Hypothalamus (tissue), 51 donors: Measurements from ENCODE around the gene SIK3.
"Not testable (repeated sequence)": the region's sequence is repeated elsewhere in the genome, so short reads cannot be mapped to it uniquely, and the experiment has no call there.

Source experiments
- DNase-seq, 51 donors: peaks; one replicate each; lab custom pipeline; 2025; lab: John Stamatoyannopoulos, UW

The SIK3 gene

DNA sequence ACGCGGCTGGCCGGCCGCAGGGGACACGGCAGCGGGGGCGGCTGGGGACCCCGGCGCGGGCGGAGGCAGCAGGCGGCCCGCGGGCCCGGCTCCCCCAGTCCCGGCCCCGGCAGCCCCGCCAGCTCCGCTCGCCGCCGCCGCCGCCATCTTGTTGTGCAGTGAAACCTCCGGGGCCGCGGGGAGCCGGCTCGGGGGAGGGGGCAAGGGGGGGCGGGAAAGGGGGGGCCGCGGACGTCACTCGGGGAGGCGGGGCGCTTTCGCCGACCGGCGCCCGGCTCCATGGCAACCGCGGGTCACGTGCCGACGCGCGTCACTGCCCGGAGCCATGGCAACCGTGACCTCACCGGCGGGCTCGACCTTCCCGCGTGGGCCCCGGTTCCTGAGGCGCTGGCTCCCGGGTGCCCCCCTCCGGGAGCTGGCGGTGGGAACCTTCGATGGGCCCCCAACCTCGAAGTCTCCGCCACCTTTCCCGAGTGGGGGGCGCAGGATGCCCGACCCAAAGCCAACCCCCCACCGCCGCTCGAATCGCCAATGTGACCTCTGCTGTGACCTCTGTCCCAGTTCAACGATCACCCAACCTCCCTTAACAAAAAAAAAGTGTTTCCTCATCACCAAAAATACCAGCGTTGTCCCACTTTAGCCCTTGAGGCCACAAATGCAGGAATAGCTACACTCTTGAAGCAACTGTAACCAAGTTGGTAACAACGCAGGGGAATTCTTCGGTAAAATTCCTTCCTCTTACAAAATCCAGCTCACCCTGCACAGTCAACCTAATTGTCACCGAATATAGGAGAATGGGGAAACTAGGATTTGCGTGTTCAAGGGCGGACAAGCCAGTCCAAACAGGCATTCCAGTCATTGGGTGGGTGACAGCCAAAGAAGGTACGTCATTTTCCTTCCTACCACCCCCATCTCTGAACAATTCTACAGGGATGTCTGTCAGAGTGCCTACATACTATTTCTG, at the start of gene SIK3:
TSS of gene SIK3 (minus strand) at position 160 of the 964 bp plus-strand sequence. CDS start at position 147, 13 bp downstream.
- DNase-seq: peak in 50 of 51 donors; percentile 75 to 99 (median 93)

DNA sequence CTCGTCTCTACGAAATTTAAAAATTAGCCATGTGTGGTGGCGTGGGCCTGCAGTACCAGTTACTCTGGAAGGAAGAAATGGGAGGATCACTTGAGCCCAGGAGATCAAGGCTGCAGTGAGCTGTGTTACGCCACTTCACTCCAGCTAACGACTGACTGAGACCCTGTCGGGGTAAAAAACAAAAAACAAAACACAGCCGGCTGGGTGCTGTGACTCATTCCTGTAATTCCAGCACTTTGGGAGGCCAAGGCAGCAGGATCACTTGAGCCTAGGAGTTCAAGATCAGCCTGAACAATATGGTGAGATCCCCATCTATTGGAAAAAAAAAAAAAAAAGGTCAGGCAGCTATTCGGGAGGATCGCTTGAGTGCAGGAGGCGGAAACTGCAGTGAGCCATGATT, 48.3 kb upstream of the SIK3 start:
- no peak for DNase-seq

DNA sequence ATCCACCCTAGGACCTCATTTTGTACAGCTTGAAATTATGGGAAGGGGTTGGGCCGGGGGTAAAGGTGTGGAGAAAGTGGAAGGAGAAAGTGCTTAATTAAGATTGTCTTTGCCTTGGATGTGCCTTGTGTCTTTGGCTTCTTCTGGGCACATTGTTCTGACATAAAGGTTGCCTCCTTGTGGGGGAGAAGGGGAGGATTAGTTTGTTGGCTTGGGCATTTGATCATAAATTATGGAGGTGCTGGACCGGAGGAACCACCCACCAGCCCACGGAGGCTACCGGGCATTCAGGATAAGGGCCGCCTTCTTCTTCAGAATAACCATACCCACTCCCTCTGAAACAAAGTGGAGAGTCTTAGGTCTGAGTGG, 47.1 kb upstream of the SIK3 start:
- DNase-seq: no peak

DNA sequence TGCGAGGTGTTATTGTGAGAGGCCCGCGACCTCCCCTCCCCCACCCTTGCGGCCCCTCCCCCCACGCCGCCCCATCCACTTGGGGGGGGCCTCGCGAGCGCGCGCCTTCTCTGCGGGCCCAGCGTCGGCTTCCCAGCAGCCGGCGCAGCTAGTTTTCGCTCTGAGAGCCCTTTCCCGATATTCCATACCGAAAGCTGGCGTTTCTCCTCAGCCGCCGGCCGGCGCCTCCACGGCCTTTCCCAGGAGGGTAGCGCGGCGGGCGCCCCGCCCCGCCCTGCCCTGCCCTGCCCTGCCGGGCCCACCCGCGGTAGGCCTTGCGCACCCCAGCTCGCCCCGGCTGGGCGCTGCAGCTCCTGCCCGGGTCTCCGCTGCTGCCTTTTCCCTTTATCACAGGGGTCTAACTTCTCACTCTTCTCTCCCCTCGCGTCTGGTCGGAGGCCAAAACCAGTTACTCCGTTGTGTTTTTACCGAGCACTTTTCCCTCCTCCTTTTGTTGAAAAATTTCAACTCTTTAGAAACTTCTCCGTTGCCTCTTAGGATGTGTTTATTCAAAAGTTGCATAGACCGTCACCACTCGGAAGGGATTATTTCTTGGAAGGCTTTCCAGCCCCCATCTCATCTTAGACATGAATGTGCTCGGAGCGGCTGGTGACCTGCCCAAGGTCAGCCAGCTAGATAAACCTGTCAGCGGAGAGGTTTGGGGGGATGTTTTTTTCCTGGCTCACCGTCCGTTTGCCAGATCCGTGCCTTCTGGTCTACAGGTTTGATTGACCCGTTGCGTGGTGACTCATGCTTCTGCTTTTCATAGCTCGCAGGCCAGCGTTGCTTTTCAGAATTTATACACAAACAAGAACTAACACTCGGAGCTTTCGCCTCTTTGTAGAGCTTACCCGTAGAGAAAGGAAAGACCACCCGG, 46.5 kb upstream of the SIK3 start:
- DNase-seq: peak in 25 of 51 donors; percentile 7 to 84 (median 47)

DNA sequence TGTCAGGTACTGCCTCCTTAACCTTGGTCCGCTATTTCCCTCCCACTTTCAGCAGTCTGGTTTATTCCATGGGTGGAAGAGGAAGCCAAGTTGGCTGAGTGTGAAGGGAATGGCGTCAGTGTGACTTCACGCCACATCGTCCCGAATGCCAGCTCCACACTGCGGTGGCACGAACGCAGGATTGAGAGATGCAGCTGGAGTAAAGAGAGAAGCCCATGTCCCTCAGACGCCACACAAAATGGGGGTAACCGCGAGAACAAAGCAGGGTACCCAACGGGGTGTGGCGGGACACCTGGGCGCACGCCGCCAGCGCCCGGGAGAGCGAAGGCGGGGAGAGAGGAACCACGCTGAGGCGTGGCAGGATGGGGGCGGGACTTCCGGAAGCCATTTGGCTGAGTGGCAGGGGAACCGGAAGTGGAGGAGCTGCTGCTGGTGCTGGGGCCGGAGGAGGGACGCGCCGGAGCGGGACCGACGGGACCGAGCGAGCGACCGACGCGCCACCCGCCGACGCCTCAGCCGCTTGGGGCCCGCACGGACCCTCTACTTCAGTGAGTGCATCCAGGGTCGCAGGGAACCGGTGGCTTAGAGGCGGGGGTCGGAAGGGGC, 45.7 kb upstream of the SIK3 start, which contains the start of gene PAFAH1B2:
TSS of gene PAFAH1B2 (plus strand) at position 417 of the 606 bp plus-strand sequence. CDS start 8,161 bp downstream, outside the sequence.
- DNase-seq: peak; percentile 45 to 96 (median 88)

DNA sequence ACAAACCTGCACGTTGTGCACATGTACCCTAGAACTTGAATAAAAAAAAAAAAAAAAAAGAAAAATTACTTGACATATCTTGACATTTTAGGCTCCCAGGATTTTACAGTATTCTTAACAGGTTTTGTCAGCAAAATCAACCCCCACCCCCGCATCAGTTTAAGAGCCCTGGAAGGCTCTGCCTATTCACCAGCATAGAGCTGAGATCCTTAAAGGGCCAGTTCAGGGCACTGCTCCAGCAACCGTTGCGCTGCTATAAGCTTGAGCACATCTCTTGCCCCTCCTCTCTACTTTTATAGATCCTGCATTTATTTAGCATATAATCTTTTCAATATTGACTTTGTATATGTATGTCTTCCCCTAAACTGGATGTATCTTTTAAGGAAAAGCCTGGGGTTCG, 45.2 kb upstream of the SIK3 start:
- peak in 15 of 51 donors; percentile 3 to 77 (median 16) for DNase-seq

DNA sequence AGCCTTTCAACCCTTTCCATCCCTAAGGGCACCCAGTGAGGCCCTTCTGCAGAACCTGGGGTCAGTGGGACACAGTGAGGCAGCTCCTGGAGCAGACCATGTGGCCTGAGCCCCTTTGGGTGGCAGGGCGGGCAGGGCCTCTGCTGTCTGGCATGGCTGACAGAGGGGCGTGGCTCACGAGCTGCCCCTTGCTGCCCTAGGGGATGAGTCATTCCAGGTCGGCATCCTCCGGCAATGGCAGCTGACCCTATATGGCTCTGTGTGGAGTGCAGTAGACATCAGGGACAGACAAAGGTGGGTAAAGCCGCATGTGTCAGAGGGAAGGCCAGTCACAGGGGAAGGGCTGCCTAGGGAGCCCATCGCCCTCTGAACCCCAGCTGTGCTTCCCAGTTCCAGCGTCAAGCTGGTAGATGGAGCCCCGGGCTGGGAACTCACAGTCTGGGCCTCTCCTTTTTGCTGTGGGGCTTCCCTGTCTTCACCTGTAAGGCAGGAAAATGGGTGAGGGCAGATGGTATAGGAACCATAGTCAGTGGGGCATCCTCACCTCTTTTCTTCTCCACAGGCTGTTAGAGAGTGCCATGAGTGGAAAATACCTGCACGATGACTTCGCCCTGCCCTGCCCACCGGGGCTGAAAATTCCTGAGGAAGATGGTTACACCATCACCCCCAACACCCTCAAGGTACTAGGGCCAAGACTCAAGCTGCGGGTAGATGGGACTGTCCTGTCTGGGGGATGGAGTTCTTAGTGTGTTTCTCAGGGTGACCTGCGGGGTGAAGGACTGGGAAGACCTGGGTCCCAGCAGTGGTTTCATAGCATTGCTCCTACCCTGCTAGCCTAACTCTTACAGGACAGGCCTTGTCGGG, 39.2 kb upstream of the SIK3 start:
- not testable (repeated sequence) for DNase-seq

DNA sequence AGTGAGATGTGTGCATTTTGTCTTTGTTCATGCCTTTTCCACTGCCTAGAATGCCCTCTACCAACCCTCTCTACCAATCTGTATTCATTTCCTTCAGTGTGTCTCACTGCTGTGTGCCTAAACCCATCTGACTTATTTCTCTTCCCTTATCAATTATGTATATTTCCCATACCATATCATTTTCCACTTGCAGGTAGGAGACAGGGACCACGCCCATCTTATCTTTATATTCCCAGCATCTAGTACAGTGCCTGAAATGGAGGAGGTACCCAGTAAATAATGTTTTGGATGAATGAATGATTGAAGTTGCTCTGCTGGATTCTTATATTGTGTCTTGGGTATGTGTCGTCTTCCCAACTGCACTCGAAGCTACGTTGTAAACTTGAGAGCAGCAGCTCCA, 36.8 kb upstream of the SIK3 start:
- DNase-seq: not testable (repeated sequence)

DNA sequence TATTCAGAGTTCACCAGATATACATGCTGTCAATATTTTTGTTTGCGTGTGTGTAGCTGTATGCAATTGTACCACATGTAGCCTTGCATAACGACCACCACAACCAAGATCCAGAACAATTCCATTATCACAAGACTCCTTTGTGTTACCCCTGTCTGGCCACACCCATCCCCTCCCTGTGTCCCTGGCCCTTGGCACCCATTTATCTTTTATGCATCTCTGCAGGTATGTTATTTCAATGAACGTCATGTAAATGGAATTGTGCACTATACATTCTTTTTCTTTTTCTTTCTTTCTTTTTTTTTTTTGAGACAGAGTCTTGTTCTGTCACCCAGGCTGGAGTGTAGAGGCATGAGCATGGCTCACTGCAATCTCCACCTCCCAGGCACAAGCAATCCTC, 36.2 kb upstream of the SIK3 start:
- no peak for DNase-seq

DNA sequence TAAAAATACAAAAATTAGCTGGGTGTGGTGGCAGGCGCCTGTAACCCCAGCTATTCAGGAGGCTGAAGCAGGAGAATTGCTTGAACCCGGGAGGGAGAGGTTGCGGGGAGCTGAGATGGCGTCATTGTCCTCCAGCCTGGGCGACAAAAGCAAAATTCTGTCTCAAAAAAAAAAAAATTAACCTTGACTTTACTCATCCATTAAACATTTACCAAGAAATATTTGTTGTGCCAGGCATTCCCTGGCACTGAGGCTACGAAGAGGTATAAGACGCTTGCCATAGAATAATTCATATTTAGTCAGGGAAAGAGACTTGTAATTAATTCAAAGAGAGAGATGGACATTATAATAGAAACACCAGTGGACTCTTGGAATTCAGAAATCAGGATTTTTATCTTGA, 32.7 kb upstream of the SIK3 start:
- DNase-seq: no peak

DNA sequence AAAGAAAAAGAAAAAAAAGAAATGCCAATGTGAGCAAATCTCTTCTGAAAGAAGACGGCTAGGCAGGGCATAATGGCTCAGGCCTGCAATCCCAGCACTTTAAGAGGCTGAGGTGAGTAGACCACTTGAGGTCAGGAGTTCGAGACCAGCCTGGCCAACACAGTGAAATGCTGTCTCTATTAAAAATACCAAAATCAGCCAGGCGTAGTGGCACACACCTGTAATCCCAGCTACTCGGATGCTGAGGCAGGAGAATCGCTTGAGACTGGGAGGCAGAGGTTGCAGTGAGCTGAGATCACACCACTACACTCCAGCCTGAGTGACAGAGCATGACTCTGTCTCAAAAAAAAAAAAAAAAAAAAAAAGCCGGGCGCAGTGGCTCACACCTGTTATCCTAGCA, 32.2 kb upstream of the SIK3 start:
- not testable (repeated sequence) for DNase-seq

DNA sequence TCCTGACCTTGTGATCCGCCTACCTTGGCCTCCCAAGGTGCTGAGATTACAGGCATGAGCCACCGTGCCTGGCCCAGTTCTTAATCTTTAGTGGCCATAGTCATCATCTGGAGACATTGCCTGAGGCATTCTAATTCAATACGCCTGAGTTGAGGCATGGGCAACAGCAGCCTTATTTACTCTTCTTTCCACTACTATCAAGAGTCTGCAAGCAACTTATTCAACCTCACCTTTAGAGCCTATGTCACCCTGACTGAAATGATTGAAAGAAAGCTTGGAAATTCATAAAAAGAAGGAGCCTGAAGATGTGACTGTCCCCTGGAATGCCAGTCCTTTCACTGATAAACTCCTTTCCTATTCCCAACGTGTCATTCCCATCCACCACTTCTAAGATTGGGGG, 30.1 kb upstream of the SIK3 start:
- no peak for DNase-seq

DNA sequence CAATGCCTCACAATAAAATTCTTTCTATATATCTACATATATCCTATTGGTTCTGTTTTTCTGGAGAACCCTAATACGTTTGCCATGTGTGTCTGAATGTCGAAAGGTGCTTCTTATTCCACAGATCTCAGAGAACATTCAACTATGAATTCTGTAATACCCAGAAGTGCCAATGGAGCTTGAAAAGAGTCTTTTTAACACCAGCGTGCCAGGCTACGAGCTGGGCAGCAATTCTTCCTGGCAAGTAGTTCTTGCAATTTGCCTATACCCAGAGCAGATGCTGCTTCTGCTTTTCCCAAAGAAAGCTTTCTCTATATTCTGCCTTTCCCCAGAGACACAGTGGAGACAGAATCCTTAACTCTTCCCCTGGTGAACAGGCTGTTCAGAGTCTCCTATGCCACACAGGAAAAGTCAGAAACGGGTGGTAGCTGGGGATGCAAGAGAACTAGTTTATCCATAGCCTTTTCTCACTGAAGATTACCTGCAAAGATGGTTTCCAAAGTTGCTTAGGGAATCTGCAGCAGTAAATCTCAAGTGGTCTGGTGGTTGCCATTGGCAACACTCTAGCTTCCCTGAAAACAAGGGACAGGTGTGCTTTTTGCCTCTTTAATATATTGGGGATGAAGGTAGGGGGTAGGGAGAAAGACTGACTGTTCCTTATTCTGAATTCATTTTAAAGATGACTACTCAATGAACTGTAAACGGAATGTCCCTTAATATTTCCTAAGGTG, 29.1 kb upstream of the SIK3 start:
- peak in 7 of 51 donors; percentile 7 to 54 (median 10) for DNase-seq

DNA sequence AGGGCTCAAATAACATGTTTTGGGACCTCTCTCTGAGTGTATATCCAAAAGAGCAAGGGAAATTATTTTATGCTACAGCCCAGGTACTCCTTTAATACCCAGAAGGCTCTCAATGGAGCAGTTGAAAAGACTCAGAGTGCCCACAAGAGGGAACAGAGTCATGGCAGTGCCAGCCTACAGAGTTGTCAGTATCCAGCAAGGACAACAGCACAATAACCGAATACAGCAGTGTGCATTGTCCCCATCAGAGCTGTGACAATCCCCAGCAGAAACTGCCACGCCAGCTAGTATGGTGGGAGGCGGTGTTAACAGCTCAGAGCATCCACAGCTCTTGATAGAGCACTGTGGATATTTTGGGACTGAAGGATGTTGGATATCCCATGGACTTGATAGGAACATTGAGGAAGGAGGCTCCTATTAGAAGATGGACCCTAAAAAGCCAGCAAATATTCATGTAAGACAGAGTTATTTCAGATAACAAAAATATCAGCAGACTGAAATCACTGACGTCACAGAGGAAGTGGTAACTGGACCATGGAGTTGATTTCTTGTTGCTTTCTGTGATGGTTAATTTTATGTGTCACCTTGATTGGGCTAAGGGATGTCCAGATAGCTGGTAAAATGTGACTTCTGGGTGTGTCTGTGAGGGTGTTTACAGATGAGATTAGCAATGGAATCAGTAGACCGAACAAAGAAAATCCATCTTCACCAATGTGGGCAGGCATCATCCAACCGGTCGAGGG, 28.2 kb upstream of the SIK3 start:
- peak in 34 of 51 donors; percentile 16 to 87 (median 58) for DNase-seq

DNA sequence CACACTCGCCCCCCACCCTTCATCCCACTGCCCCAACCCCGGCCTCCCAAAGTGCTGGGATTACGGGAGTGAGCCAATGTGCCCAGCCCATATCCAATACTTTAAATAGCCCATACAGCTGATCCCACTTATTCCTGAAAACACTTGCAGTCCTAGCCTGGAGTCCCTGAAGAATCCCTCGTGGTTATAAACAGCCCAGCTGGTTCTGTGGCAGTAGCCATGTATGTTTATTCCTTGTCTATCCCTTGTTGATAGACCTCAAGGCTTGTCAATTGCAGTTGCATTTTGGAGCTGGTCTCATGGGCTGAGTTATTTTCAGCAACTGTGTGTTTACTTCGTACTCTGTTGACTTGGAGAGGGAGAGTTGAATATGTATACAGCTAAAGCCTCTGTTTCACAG, 24.3 kb upstream of the SIK3 start:
- DNase-seq: no peak

DNA sequence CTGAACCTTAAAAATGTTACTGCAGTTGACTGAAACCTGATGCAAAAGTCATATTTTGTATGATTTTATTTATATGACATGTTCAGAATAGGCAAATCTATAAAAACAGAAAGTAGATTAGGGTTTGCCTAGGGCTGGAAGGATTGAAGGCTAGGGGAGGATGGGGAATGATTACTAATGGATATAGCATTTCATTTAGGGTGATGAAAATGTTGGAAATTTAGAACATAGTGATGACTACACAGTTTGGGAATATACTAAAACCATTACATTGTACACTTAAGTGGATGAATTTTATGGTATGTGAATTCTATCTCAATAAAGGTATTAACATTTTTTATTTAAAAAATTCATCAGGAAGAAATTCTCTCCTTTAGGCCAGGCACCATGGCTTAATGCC, 22.9 kb upstream of the SIK3 start:
- no peak for DNase-seq

DNA sequence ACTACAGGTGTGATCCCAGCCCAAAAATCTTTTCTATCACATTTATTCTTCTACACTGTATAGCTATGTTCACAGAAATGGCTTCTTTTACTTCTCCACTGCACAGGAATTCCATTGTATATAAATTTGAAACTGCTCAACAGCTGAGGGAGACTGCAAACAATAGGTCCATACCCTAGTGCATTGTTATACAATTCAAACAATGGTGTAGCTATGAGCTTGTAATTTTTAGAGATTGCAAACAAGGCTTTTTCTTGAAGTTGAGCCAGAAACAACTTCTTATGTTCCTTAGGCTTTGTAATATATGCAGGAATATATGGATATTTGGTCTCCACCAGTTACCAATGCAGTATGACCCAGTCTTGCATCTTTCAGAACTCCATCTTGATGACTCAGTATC, 19.5 kb upstream of the SIK3 start:
- DNase-seq: no peak

DNA sequence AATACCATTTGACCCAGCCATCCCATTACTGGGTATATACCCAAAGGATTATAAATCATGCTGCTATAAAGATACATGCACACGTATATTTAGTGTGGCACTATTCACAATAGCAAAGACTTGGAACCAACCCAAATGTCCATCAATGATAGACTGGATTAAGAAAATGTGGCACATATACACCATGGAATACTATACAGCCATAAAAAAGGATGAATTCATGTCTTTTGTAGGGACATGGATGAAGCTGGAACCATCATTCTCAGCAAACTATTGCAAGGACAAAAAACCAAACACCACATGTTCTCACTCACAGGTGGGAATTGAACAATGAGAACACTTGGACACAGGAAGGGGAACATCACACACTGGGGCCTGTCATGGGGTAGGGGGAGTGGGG, 14.7 kb upstream of the SIK3 start:
- DNase-seq: not testable (repeated sequence)
